PC-9 (cell line): ENCODE results near the gene CTSW.

Experiments used
- EZH2 ChIP-seq: fragments of 200-600 bp; sonication (generic); IDR thresholded peaks from 2 replicates; pipeline ENCODE4 v1.8.0; 2017; ENCODE audit warnings: antibody characterized with exemption, low read depth
- TF ChIP-seq, protein P1 (sequence below): fragments of 200-600 bp; sonication (generic); conservative IDR thresholded peaks from 2 replicates; pipeline ENCODE4 v1.6.1; 2017; ENCODE audit warnings: mixed run types, antibody characterized with exemption, mild to moderate bottlenecking, moderate library complexity

DNA sequence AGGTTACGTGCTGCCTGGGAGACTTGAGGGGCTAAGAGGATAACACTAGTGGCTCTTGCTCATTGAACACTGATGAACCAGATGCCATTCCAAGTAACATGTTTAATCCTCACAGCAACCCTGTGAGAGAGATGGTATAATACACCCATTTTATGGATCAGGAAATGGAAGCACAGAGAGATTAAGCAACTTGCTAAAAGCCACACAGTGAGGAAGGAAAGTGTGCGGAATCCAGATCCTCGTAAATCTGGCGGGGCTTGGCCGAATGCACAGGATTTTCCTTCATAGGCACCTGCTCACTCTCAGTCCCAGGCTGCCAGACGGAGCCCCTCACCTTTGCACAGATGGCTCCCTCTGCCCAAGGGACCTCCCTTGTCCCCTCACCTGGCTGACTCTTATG lies 28.2 kb downstream of the CTSW start:
- TF ChIP-seq, protein P1, sequence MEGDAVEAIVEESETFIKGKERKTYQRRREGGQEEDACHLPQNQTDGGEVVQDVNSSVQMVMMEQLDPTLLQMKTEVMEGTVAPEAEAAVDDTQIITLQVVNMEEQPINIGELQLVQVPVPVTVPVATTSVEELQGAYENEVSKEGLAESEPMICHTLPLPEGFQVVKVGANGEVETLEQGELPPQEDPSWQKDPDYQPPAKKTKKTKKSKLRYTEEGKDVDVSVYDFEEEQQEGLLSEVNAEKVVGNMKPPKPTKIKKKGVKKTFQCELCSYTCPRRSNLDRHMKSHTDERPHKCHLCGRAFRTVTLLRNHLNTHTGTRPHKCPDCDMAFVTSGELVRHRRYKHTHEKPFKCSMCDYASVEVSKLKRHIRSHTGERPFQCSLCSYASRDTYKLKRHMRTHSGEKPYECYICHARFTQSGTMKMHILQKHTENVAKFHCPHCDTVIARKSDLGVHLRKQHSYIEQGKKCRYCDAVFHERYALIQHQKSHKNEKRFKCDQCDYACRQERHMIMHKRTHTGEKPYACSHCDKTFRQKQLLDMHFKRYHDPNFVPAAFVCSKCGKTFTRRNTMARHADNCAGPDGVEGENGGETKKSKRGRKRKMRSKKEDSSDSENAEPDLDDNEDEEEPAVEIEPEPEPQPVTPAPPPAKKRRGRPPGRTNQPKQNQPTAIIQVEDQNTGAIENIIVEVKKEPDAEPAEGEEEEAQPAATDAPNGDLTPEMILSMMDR: no peak
- TF ChIP-seq EZH2: no peak
